Measurements from ENCODE around the gene NPPA.
A peak's percentile ranks its signal among the peaks of the same experiment; 100 is the strongest.
"Not testable (repeated sequence)": the region's sequence is repeated elsewhere in the genome, so short reads cannot be mapped to it uniquely, and the experiment has no call there.

The NPPA gene

DNA sequence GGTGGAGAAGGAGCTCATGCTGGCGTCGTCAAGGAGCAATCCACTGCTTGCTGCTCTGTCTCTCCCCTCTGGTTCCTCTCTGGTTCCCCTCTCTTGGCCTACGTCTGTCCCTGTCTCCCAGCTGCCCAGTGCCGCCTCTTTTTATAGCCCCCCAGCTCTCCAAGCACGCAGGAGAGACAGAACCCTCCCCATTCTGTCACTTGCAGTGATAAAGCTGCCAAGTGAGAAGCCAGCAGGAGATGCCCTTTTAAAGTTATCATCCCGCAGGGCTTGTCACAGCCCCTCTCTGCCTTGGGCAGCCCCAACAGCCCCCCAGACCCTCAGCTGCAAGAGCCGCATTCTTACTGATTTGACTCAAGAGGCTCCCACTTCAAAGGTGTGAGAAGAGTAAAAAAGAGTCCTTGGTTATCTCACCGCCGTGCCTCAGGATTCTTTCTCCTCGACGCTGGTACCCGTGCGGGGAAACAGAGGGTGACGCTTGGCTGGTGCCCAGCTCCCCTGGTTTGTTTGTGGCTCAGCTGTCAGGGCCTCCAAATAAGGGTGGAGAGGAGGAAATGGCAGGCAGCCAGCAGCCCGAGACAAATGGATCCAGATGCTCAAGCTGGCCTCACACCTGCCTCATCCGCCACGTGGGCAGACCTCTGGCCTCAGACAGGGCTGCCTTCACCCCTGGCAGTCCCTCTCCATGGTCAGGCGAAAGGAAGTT, at the start of gene NPPA:
NPPA (minus strand) TSS at position 117 of the 706 bp plus-strand sequence; CDS start at position 18, 99 bp downstream.
- no peak for DNase-seq (ENCODE audit: low read depth)

DNA sequence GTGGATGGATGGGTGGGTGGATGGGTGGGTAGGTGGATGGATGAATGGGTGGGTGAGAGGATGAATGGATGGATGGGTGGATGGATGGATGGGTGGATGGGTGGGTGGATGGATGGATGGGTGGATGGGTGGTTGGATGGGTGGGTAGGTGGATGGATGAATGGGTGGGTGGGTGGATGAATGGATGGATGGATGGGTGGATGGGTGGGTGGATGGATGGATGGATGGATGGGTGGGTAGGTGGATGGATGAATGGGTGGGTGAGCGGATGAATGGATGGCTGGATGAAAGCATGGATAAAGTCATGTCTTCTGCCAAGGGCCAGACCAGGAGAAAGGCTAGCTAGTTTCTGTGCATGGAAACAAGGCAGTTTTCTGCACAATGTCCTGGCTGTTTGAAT, 46.9 kb upstream of the NPPA start:
- DNase-seq (ENCODE audit: low read depth): not testable (repeated sequence)

DNA sequence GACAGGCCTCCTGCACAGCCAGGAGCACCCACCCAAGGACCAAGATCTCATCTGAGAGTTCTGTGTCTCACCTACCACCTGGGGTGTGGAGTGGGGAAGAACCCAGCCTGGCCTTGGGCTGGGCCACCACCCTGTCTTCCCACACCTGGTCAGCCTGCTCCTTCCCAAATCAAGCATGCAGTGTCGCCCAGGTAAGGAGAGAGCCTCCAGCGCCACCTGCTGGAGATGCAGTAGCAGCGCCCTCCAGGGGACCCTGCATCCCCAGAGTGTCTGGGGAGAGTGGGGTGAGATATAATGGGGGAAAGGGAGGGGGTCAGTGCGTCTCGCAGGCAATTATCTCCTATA, 46.3 kb upstream of the NPPA start:
- peak; percentile 47 for DNase-seq (ENCODE audit: low read depth)

DNA sequence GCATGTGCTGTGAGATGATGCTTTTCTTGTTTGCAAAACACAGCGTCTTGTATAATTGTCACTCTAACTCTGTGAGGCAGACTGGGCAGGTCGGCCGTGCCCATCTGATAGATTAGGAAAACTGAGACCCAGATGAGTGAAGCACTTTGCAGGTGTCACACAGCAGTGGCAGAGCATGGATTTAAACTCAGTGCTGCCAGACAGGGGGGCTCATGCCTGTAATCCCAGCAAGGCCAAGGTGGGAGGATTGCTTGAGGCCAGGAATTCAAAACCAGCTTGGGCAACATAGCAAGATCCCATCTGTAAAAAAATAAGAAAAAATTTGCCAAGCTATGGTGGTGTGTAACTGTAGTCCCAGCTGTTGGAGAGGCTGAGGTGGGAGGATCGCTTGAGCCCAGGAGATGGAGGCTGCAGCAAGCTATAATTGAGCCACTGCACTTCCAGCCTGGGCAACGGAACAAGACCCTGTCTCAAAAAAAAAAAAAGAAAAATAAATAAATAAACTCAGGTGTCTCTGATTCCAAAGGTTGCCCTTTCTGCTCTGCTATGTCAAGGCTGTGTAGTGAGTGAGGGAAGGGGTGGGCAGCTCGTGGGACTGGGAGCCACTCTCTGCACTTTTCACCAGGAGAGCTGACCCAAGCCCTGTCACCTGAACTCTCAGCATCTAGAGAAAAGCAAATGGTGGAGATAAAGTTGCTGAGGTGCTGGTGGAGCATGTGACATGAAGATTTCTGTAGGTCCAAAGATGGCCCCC, 44.0 kb upstream of the NPPA start:
- DNase-seq (ENCODE audit: low read depth): no peak

DNA sequence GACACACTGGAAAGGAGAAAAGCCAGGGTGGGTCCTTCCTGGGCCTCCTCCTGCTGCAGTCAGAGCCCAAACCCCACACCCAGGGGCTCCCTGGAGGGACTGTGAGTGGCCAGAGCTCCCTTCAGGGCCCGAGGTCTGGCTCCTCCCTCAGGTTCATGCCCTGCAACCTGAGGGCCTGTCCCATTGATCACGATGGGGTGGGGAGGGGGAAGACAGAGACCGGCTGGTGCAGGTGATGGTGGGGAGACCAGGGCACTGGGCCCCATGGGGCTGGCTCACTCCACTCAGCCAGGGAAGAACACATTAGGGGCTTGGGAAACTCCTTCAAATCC, 41.3 kb upstream of the NPPA start:
- DNase-seq (ENCODE audit: low read depth): no peak

DNA sequence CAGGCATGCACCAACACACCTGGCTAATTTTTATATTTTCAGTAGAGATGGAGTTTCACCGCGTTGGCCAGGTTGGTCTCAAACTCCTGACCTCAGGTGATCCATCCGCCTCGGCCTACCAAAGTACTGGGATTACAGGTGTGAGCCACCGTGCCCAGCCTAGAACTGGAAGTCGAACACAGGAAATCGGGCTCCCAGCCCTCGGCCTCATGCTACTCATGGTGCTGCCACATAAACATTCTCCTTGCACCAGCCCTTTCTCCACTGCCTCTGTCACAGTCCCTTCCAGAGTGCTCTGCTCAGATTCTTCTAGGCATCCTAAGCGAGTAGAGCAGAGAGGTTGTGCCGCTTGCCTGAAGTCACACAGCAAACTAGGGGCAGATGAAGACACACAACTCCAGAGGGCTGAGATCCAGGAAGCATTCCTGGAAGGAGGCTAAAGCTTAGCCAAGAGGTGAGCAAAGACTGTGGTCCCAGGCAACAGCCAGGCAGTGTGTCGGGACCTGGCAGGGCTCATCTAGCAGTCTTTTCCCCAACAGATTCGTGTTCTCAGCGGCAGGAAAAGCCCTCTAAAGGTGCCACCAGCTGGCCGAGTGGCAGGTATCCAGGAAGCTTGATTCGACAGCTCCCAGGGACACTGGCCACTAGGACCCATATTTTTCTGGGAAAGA, 40.8 kb upstream of the NPPA start:
- DNase-seq (ENCODE audit: low read depth): no peak

DNA sequence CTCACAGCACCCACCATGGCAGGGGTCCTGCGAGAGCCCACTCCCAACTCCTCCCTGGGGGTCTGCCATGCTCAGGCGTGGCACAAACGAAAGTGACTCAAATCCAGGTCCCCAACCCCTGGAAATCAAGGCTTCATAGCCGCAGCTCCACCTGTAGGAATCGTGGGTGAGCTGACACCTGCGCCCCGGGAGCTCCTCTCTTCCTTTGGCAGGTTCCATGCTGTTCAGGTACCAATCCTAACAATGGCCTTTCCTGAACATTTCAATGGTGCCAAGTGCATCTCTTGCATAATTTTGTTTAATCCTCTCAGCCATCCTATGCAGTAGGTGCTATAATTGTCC, 40.1 kb upstream of the NPPA start:
- DNase-seq (ENCODE audit: low read depth): no peak

DNA sequence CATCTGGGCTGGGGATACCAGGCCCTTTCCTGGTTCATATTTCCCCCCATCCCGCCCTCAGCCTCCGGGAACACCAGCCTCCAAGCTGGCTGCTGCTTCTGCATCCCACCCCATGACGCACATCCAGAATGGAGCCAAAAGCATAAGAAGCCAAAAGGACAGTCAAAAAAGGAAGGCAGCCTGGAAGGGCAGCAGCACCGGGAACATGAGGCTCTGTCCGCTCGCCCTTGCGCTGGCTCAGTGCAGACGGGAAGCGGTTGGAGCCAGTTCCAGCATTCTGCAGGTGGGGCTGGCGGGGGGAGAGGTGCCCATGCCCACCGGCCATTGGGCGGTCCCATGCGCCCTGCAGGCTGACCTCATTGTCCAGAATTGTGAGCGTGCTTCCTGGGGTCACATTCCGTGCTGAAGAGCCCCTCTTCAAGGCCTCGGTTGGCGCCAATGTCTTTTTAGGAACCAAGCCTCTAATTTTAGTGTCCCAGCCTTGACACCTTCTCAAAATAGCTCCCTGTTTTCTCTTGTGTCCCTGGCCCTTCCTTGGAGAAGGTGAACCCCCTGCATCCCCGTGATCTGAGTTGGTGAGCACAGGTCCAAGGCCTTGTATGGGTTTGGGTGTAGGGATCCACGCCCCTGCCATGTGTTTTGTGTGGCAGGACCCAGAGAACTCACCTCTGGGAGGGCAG, 39.5 kb upstream of the NPPA start:
- DNase-seq (ENCODE audit: low read depth): no peak

DNA sequence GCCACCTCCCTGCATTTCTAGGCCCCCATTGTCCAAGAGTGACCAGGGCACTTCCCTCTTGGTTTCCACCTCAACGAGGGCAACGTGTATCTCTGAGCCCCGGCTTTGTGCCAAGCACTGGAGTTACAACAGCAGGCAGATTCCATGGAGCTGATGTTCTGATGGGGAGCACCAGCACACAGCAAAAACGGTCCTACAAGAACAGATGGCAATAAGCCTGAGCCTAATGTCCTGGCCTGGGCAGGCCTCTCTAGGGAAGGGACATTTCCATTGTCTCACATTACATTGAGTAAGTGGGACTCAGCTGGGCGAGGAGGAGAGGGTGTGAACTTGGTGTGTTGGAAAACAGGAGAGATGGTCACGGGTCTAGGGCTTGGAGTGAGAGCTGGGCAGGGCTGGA, 38.3 kb upstream of the NPPA start:
- no peak for DNase-seq (ENCODE audit: low read depth)

DNA sequence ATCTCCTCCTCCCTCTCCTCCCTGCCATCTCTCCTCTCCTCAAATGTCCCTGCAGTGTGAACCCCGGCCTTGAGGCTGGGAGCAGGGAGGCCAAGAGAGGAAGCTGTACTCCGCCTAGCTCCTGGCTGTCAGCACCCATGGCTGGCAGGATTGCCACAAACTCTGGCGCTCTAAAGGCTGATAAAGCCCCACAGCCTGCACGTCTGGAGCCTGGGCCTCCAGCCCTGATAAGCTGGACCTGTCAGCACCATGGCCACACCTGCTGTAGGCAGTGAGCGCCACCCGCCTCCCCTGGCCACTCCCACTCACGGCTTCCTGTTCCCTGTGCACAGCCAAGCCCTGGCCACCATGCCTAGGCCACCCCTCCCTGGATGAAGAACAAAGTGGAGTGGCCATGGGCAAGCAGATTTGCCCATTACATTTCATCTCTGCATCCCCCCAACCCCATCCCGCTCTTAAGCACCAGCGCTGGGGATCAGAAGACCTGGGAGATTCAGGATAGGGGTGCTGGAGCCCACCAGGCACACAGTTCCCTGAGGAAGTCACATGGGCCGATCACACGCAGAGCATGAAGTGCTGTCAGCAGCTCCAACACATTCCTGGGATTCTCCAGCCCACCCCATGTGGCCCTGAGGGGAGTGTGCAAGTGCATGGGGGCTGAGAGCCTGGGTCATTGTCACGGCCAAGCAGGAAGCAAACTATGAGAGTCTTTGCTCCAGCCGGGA, 35.4 kb upstream of the NPPA start:
- DNase-seq (ENCODE audit: low read depth): no peak

DNA sequence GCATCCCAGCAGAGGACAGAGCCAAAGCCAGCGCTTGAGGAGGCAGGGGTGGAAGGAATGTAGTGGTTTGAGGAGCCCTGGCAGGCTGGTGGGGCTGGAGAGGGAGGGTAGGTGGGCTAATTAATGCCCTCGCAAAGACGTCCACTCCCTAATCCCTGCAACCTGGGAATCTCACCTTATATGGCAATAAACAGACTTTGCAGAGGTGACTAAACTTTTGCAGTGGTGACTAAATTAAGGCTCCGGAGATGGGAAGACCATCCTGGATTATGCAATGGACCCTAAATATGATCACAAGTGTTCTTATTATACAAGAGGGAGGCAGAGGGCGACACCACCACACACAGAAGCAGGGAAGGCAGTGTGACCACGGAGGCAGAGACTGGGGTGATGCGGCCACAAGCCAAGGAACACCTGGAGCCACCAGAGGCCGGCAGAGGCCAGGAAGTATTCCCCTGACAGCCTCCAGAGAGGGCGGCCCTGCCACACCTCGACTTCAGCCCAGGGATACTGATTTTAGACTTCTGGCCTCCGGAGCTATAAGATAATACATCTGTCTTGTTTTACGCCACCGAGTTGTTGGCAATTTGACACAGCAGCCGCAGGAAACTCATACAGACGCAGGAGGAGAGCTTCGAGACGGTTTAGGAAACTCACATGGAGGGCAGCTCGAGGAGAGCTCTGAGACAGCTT, 34.3 kb upstream of the NPPA start:
- no peak for DNase-seq (ENCODE audit: low read depth)

DNA sequence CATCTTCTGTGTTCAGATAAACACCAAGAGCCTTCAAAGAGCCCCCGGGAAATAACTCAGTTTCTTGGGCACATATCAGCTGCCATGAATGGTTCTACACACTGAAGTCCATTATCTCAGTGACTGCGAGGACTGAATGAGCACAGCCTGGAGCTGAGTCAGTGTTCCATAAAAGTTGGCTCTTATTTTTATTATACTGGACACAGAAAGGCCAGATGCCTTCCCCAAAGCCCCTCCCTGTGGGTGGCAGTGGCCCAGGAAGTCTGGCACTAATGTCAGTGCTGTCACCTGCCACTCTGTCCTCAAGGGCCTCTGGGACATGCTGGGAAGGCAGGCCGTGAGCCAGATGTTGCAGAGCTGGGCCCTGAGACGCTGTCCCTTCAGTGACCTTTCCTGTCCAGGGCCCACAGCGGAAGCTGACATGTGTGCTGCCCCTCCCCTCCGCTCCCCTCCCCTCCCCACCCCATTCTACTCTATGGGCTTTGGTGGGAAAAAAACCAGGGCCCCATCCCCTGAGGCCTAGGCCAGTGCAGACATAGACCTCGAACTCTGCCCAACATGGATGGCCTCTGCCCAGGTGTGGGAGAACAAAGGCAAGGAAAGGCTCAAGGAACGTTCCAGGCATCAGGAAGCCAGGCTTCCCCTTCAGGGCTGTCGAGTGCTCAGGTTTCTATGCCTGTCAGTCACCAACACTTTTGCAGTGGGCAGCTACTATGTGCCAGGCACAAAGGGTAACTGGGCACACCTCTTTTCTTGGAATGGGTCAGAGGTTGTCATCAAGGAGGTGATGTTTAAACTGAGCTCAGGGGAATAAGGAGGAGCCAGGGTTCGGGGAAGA, 33.5 kb upstream of the NPPA start:
- DNase-seq (ENCODE audit: low read depth): no peak

DNA sequence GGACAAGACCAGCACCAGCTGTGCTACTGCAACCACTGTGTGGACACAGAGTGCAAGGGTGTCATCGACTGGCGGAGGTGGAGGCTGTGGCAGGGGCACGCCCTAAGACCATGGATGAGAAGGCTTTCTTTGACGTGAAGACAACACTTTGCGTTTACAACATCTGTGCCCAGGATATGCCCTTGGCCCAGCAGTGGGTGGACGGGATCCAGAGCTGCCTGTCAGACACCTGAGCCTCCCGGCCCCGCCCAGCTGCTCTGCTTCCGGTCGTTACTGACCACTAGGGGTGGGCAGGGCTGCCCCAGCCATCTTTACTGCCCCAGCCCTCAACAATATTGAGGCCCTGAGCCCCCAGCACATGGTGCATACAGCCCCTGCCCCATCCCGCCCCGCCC, 32.6 kb upstream of the NPPA start:
- no peak for DNase-seq (ENCODE audit: low read depth)

DNA sequence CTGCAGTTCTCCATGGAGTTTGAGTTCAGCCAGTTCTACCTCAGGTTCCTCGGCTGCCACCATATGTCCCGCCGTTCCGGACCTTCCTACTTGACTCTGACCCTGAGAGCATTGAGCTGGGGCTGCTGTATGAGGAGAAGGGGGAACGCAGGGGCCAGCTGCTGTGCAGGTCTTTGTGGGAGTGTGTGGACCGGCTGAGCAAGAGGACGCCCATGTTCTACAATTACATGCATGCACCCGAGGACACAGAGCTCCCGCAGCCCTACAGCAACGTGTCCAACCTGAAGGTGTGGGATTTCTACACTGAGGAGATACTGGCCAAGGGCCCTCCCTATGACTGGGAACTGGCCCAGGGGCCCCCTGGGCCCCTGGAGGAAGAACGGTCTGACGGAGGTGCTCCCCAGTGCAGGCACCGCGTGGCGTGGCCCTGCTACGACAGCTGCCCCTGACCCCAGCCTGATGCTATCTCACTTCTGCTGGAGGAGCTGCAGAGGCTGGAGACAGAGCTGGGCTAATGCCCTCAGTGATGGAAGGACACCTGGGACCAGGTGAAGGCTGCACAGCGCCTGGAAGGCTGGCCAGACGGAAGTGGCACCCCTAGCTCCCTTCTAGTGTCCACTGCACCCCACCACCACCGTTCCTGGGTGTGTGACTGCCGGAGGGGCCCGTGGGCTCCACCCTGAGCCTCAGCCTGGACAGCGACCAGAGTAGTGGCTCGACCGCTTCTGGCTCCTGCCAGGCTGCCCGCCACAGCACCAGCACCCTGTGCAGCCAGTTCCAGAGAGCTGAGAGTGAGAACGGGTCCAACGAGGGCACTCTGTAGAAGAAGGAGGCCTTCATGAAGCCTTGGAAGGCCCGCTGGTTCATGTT, 32.0 kb upstream of the NPPA start:
- no peak for DNase-seq (ENCODE audit: low read depth)

DNA sequence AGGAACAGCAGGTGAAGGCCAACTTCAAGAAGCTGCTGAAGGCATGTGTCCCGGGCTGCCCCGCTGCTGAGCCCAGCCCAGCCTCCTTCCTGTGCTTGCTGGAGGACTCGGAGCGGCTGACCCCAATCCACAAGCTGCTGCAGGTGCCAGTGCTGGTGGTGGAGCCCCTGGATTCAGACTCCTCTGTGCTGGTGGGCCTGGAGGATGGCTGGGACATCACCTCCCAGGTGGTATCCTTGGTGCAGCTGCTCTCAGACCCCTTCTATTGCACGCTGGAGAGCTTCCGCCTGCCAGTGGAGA, 31.3 kb upstream of the NPPA start:
- no peak for DNase-seq (ENCODE audit: low read depth)

DNA sequence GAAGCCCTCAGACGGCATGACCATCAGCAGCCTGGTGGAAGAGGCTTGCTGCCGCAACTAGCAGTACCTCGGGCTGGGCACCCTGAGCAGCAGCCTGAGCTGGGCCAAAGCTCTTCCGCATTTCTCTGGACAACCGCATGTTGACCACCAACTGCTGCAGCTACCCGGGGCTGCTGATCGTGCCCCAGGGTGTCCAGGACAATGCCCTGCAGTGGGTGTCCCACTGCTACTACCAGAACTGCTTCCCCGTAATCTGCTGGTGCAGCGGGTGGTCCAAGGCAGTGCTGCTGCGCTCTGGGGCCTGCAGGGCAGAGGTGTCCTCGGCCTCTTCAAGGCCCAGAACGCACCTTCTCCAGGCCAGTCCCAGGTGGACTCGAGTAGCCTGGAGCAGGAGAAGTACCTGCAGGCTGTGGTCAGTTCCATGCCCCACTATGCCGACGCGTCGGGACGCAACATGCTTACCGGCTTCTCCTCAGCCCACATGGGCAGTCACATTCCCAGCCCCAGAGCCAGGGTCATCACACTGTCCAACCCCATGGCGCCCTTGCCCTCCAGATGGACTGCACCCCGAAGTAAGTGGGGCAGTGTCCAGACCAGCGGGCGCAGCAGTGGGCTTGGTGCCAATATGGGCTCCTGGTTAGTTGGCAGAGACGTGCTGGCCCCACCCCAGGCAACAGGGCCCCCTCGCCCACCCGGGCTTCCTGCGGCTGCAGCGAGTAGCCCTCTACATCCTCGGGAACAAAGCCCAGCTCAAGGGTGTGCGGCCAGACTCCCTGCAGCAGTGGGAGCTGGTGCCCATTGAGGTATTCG, 30.7 kb upstream of the NPPA start:
- no peak for DNase-seq (ENCODE audit: low read depth)

DNA sequence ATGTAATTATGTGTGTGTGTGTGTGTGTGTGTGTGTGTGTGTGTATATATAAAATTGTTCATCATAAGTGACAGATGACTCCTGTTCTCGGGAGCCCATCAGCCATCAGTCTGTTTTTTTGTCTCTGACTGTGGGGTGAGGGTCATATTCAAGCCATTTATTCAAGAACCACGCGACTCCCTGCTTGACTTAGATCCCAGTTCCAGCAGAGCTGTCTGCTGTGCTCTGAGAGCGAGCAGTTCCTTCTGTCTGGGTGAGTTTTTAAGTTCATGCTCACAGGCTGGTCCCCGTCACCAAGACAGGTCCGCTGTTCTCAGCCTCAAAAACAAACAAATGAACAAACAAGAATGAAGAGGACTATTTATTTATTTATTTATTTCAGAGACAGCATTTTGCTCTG, 29.5 kb upstream of the NPPA start:
- no peak for DNase-seq (ENCODE audit: low read depth)

DNA sequence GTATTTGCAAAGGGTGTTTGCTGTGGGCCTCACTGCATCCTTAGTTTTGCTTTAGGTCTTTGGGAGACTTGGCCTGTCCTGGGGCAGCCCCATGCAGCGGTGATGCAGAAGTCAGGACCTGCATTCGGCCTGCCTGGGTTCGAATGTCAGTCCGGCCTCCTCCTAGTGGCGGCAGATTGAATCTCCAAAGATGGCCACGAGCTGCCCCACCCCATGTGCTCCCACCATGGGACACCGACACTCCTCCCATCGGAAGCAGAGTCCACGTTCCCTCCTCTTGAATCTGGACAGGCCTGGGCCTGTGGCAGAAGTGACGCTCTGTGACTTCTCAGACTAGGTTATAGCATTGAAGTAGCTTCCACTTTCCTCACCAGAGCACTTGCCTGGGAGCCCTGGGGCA, 27.5 kb upstream of the NPPA start:
- no peak for DNase-seq (ENCODE audit: low read depth)

DNA sequence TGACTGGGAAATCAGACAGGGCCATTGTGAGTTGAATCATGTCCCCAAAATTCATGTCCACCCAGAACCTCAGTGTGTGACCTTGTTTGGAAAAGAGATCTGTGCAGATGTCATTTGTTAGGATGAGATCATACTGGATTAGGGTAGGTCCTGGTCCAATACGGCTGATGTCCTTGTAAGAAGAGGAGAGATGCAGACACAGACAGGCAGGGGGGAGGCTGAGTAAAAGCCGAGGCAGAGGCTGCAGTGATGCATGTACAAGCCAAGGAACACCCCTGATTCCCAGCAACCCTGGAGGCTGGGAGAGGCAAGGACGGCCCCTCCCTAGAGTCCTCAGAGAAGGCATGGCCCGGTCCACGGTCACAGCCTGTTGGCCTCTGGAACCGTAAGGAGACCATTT, 27.0 kb upstream of the NPPA start:
- no peak for DNase-seq (ENCODE audit: low read depth)

Data from stimulated activated CD4-positive, alpha-beta T cell treated with anti-CD3 and anti-CD28 coated beads, Interleukin-2, amount 100 ng/mL, for 4 hours (primary cell).